ENCODE data around the gene EPOP. TPM values are rescaled to one million over a fixed set of nuclear protein-coding genes. Genes with fewer than 3 reads are reported as not detected.

Gene EPOP
- total RNA-seq, 6 experiments from 2014 or later, result 0.95 to 1.4 (median 1.3) TPM

DNA sequence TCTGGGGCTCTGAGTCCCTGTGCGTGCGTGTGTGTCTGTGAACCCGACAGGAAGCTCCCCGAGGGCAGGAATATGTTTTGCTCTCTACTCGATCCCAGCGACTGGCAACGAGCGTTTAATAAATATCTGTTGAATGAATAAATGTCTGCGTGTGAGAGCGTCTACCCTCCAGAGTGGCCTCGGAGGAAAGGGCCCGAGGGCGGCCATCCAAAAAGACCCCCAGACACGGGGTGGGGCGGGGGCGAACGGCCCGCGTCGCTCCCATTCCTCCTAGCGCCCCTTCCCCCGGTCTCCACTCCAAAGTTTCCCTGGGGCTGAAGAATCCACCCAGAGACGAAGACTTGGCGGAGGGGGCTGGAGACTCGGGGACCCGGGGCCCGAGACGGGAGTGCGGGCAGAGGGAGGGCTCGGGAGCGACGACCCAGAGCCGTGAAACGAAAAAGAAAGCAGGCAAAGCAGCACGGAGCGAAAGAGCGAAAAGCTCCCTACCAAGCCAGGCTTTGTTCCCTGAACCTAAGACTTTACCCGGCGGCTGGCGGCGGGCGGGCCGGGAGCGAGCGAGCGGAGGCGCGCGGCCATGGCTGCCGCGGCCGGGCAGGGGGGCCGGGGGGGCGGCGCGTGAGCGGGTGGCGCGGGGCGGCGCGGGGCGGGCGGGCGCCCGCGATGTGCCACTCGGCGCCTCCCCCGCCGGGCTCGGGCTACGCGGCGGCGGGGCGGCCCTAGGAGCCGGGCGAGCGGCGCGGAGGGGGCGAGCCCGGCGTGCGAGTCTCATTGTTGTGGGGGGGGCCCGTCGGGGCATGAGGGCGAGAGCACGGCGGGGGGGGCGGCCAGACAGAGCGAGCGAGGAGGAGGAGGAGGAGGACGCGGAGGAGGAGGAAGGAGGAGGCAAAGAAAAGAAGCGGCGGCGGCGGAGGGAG lies 30.1 kb upstream of the EPOP start, which contains the start of gene MLLT6:
Gene MLLT6 (plus strand): TSS at position 668 of the 917 bp plus-strand sequence. CDS start 360 bp downstream, outside the sequence.
- TF ChIP-seq, protein P1, sequence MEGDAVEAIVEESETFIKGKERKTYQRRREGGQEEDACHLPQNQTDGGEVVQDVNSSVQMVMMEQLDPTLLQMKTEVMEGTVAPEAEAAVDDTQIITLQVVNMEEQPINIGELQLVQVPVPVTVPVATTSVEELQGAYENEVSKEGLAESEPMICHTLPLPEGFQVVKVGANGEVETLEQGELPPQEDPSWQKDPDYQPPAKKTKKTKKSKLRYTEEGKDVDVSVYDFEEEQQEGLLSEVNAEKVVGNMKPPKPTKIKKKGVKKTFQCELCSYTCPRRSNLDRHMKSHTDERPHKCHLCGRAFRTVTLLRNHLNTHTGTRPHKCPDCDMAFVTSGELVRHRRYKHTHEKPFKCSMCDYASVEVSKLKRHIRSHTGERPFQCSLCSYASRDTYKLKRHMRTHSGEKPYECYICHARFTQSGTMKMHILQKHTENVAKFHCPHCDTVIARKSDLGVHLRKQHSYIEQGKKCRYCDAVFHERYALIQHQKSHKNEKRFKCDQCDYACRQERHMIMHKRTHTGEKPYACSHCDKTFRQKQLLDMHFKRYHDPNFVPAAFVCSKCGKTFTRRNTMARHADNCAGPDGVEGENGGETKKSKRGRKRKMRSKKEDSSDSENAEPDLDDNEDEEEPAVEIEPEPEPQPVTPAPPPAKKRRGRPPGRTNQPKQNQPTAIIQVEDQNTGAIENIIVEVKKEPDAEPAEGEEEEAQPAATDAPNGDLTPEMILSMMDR (IDR thresholded peaks at IDR 0.05), result no peak
- Mint-ChIP-seq H3K27ac (peak within 1 kb of the TSS; percentile 90), H3K4me3 (peak within 1 kb of the TSS; percentile 91), H3K36me3 (ENCODE audit: low read depth) (peaks cover 6% of the 10 kb centered on the region), H3K4me1 (ENCODE audit: low read depth) (peaks cover 49% of the 10 kb centered on the region), H3K27me3 (ENCODE audit: insufficient read depth) (no peaks in the 10 kb centered on the region), H3K9me3 (no peaks in the 10 kb centered on the region)
- DNase-seq, result peak; percentile 69

DNA sequence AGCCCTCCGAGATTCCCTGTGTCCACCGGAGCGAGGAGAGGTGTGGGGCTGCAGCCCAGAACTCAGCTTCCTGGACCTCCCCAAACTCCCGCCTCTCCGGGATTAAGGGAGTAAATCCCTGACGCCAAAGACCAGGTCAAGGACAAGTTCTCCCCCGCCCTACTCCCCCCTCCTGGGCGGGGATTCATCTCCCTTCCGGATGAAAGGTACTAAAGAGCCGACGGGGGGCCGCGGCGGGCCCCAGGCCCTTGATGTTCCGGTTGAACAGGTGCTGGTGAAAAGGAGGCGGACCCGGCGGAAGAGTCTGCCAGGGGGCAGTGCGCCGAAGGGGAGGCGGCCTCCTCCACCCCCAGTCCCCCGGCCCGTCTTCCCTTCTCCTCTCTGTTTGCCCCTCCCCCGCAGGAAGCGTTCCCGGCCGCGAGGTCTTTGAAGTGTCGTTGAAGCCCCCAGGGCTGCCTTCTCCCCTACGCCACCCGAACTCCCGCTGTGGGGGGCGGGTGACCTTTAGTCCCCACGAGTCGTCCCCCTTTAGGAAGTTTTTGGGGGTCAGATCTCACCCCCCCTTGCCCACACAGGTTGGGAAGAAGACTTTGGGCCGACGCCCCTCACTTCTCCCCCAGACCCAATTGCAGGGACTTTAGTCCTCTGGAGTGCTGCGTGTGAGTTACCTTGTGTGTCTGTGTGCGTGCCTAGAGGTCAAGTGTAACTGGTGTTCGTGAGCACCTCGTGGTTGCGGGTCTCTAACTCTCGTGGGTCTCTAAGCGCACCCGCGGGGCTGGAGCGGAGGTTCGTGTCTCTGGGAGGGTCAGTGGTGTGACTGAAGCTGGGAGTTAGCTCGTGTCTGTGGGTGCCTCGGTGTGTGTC lies 29.2 kb upstream of the EPOP start:
- Mint-ChIP-seq H3K27me3 (ENCODE audit: insufficient read depth) (peaks cover 2% of the 10 kb centered on the region), H3K9me3 (no peaks in the 10 kb centered on the region), H3K4me3 (peak overlapping the region; percentile 91), H3K36me3 (ENCODE audit: low read depth) (no peaks in the 10 kb centered on the region; the same call in 1 of the 2 replicates), H3K27ac (peak overlapping the region; percentile 90), H3K4me1 (ENCODE audit: low read depth) (peaks cover 54% of the 10 kb centered on the region)
- no peak for DNase-seq
- TF ChIP-seq, protein P1 (IDR thresholded peaks at IDR 0.05), result no peak

DNA sequence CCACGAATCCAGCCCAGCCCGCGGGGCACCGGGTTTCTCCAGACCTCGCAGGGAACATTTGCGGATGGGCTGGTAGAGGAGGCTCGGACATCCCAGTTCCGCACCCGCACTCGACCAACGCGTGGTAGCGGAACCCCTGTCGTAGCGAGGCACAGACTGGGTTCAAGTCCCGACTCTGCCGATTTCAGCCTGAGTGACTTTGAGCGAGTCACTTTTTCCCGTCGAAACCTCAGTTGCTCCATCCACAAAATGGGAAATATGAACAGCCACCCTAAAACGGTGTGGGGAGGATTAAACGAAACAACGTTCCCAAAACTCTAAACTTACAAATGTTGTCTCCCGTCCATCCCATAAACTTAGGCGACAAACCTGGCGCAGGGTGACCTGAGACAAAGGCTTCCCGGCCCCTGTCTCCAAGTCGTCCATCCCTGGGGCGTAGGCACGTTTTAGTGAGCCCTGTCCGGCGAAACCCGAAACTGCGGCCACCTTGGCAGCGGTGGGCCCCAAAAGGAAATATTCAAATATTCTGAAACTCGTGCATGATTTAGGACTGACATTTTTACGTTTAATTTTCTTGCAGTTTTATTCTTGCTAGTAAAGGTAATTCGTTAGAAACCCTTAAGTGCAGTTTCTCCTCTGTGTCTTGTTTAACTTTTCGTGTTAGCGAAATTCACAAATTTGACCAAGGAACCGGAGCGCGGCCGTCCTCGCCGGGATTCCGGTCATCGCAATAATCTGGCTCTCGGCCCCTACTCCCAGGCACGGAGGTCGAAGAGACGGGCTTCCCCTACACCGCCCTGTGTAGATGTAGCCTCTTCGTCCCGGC lies 28.4 kb upstream of the EPOP start:
- H3K4me1 Mint-ChIP-seq (ENCODE audit: low read depth), result peaks cover 54% of the 10 kb centered on the region
- peak overlapping the region; percentile 91 for H3K4me3 Mint-ChIP-seq
- TF ChIP-seq, protein P1 (IDR thresholded peaks at IDR 0.05), result no peak
- no peaks in the 10 kb centered on the region; the same call in 1 of the 2 replicates for H3K36me3 Mint-ChIP-seq (ENCODE audit: low read depth)
- H3K27ac Mint-ChIP-seq, result peak overlapping the region; percentile 90
- DNase-seq, result no peak
- peaks cover 2% of the 10 kb centered on the region for H3K27me3 Mint-ChIP-seq (ENCODE audit: insufficient read depth)
- H3K9me3 Mint-ChIP-seq, result no peaks in the 10 kb centered on the region

DNA sequence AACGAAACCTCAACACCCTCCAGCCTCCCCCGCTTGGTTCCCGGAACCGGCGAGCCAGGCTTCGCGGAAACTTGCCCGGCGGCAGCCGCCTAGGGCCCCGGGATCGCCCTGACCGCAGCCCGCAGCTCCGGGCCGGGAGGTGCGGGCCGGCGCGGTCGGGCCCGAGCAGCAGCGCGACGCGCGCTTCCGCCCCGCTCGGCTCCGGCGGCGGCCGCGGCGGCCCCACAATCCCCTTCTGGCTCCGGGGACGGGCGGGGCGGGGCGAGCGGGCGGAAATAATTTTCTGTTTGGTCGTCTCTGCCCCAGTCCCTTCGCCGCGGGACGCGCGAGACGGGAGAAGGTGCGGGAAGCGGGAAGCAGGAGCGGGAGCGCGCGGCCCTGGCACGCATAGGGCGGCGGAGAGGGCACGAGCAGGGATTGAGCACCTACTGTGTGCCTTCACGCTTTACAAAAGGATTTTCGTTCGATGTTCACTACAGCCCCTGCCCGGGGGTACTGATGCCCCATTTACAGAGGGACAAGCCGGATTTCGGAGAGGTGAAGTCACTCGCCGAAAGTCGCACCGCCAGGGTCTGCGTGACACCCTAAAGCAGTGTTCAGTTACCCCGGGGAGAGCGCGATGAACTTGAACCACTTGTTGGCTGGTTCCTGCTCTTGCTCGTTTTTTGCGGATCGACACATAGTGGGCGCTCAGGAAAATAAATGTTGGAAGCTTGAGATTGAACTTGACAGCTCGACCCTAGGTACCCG lies 27.6 kb upstream of the EPOP start:
- TF ChIP-seq, protein P1 (IDR thresholded peaks at IDR 0.05), result no peak
- Mint-ChIP-seq H3K4me3 (peak overlapping the region; percentile 91), H3K27me3 (ENCODE audit: insufficient read depth) (peaks cover 2% of the 10 kb centered on the region), H3K4me1 (ENCODE audit: low read depth) (peaks cover 53% of the 10 kb centered on the region), H3K9me3 (no peaks in the 10 kb centered on the region), H3K27ac (peak overlapping the region; percentile 90), H3K36me3 (ENCODE audit: low read depth) (no peaks in the 10 kb centered on the region)
- peak; percentile 83 for DNase-seq
